H9 (cell line): ENCODE results near the gene RYR3. TPM values are rescaled to one million over a fixed set of nuclear protein-coding genes. Genes with fewer than 3 reads are reported as not detected.

Experiments
- DNase-seq: peaks from one replicate; pipeline ENCODE4 v3.0.0-alpha.2; 2017
- H2AFZ ChIP-seq: one replicate; pipeline ENCODE4 v1.6.1; 2013; ENCODE audit warnings: mild to moderate bottlenecking, low read length, control low read depth, moderate library complexity
- H2AK5ac ChIP-seq: 2 replicates; pipeline ENCODE4 v1.6.1; 2013; ENCODE audit warnings: low read length, control low read depth, mixed read lengths; ENCODE audit not compliant: insufficient read length
- H2BK120ac ChIP-seq: one replicate; pipeline ENCODE4 v1.6.1; 2013; ENCODE audit warnings: low read depth, mild to moderate bottlenecking, low read length, control low read depth, inconsistent platforms; ENCODE audit not compliant: poor library complexity, severe bottlenecking
- H2BK12ac ChIP-seq: 2 replicates; pipeline ENCODE4 v1.6.1; 2013; ENCODE audit warnings: low read length, control low read depth, mixed read lengths, low read depth; ENCODE audit not compliant: insufficient read length
- H2BK15ac ChIP-seq: 2 replicates; pipeline ENCODE4 v1.6.1; 2013; ENCODE audit warnings: low read depth, low read length, control low read depth
- H2BK20ac ChIP-seq: one replicate; pipeline ENCODE4 v1.6.1; 2013; ENCODE audit warnings: low read depth, mild to moderate bottlenecking, low read length, control low read depth, inconsistent platforms; ENCODE audit not compliant: poor library complexity, severe bottlenecking
- H2BK5ac ChIP-seq: 2 replicates; pipeline ENCODE4 v1.6.1; 2013; ENCODE audit warnings: low read length, control low read depth, mixed read lengths; ENCODE audit not compliant: insufficient read length
- H3K14ac ChIP-seq: 2 replicates; pipeline ENCODE4 v1.6.1; 2013; ENCODE audit warnings: low read length, control low read depth; ENCODE audit not compliant: insufficient read depth
- H3K18ac ChIP-seq: 2 replicates; pipeline ENCODE4 v1.6.1; 2013; ENCODE audit warnings: low read depth, mild to moderate bottlenecking, mixed read lengths, low read length, control low read depth; ENCODE audit not compliant: insufficient read length
- H3K23ac ChIP-seq: 2 replicates; pipeline ENCODE4 v1.6.1; 2013; ENCODE audit warnings: low read length, control low read depth, mixed read lengths, low read depth; ENCODE audit not compliant: insufficient read length
- H3K23me2 ChIP-seq: 2 replicates; pipeline ENCODE4 v1.6.1; 2013; ENCODE audit warnings: low read depth, mild to moderate bottlenecking, mixed read lengths, low read length, control low read depth; ENCODE audit not compliant: insufficient read length, poor library complexity, severe bottlenecking
- H3K27ac ChIP-seq: 2 replicates; pipeline ENCODE4 v1.5.1; 2013; ENCODE audit warnings: low read length, control low read depth, mixed read lengths, low read depth; ENCODE audit not compliant: insufficient read length
- H3K27me3 ChIP-seq: 2 replicates; pipeline ENCODE4 v1.6.1; 2013; ENCODE audit warnings: low read length, control low read depth, inconsistent platforms; ENCODE audit not compliant: insufficient read depth
- H3K4ac ChIP-seq: 2 replicates; pipeline ENCODE4 v1.6.1; 2013; ENCODE audit warnings: low read depth, mild to moderate bottlenecking, control low read depth, inconsistent platforms, low read length, moderate library complexity
- H3K4me1 ChIP-seq: 2 replicates; pipeline ENCODE4 v1.6.1; 2013; ENCODE audit warnings: low read length, control low read depth, inconsistent platforms; ENCODE audit not compliant: insufficient read depth
- H3K4me2 ChIP-seq: 2 replicates; pipeline ENCODE4 v1.6.1; 2013; ENCODE audit warnings: low read length, control low read depth, mixed read lengths; ENCODE audit not compliant: insufficient read length, insufficient read depth
- H3K56ac ChIP-seq: 2 replicates; pipeline ENCODE4 v1.6.1; 2013; ENCODE audit warnings: low read depth, mild to moderate bottlenecking, mixed read lengths, low read length, control low read depth; ENCODE audit not compliant: insufficient read length
- H3K79me1 ChIP-seq: 2 replicates; pipeline ENCODE4 v1.6.1; 2013; ENCODE audit warnings: low read depth, mild to moderate bottlenecking, moderate library complexity, low read length, control low read depth, inconsistent platforms; ENCODE audit not compliant: insufficient read depth, poor library complexity, severe bottlenecking
- H3K79me2 ChIP-seq: 2 replicates; pipeline ENCODE4 v1.6.1; 2013; ENCODE audit warnings: low read length, control low read depth, inconsistent platforms; ENCODE audit not compliant: insufficient read depth
- H3K9ac ChIP-seq: 2 replicates; pipeline ENCODE4 v1.6.1; 2013; ENCODE audit warnings: low read length, control low read depth, mixed read lengths; ENCODE audit not compliant: insufficient read length; ENCODE audit errors: extremely low read depth
- H3K9me3 ChIP-seq: one replicate; pipeline ENCODE4 v1.6.1; 2013; ENCODE audit warnings: low read depth, low read length, inconsistent platforms; ENCODE audit not compliant: control insufficient read depth
- H3T11ph ChIP-seq: one replicate; pipeline ENCODE4 v1.6.1; 2013; ENCODE audit warnings: mild to moderate bottlenecking, low read length, control low read depth, inconsistent platforms
- H4K20me1 ChIP-seq: one replicate; pipeline ENCODE4 v1.6.1; 2013; ENCODE audit not compliant: control insufficient read depth, insufficient read length, insufficient read depth
- H4K5ac ChIP-seq: 2 replicates; pipeline ENCODE4 v1.6.1; 2013; ENCODE audit warnings: low read depth, mild to moderate bottlenecking, mixed read lengths, low read length, control low read depth; ENCODE audit not compliant: insufficient read length
- H4K8ac ChIP-seq: replicated peaks from 2 replicates; pipeline ENCODE4 v1.6.1; 2013; ENCODE audit warnings: low read length, control low read depth, mixed read lengths, low read depth; ENCODE audit not compliant: insufficient read length
- H4K91ac ChIP-seq: 2 replicates; pipeline ENCODE4 v1.6.1; 2013; ENCODE audit warnings: low read depth, mild to moderate bottlenecking, moderate library complexity, mixed read lengths, low read length, control low read depth; ENCODE audit not compliant: insufficient read length
- H3K27ac Mint-ChIP-seq, 3 experiments: 2 replicates in 2 of 3; 3 replicates in 1 of 3; pipeline ENCODE4 v1.8.0; 2020 to 2021; ENCODE audit warnings: mixed read lengths in 3 of 3, mild to moderate bottlenecking in 1 of 3, moderate library complexity in 1 of 3
- H3K27me3 Mint-ChIP-seq: 2 replicates; pipeline ENCODE4 v1.8.0; 2021; ENCODE audit warnings: low read depth, mild to moderate bottlenecking, moderate library complexity, mixed read lengths
- H3K36me3 Mint-ChIP-seq, 3 experiments: 2 replicates in 2 of 3; 3 replicates in 1 of 3; pipeline ENCODE4 v1.8.0; 2020 to 2021; ENCODE audit warnings: low read depth in 3 of 3, mixed read lengths in 3 of 3; ENCODE audit not compliant: insufficient read depth in 1 of 3
- H3K4me1 Mint-ChIP-seq, 2 experiments: 2 replicates each; pipeline ENCODE4 v1.8.0; 2020; ENCODE audit warnings: mixed read lengths in 2 of 2
- H3K4me3 Mint-ChIP-seq, 2 experiments: 2 replicates in 1 of 2; 3 replicates in 1 of 2; pipeline ENCODE4 v1.8.0; 2020 to 2021; ENCODE audit warnings: mild to moderate bottlenecking in 2 of 2, mixed read lengths in 2 of 2, moderate library complexity in 1 of 2
- H3K9me3 Mint-ChIP-seq, 2 experiments: 2 replicates in 1 of 2; 3 replicates in 1 of 2; pipeline ENCODE4 v1.8.0; 2020; ENCODE audit warnings: mild to moderate bottlenecking in 2 of 2, mixed read lengths in 2 of 2, moderate library complexity in 1 of 2
- CTCF ChIP-seq: fragments of 200-600 bp; sonication (generic); conservative IDR thresholded peaks from 3 replicates; pipeline ENCODE4 v1.8.0; 2021; ENCODE audit warnings: antibody characterized with exemption, mild to moderate bottlenecking
- WGBS: extraction: QIAGEN DNeasy Blood & Tissue Kit; methylation state at CpG from one replicate; pipeline ENCODE4 v1.1.7; 2013; ENCODE audit warnings: missing lambda C conversion rate, low lambda C conversion rate, mixed read lengths; ENCODE audit not compliant: insufficient read length; ENCODE audit errors: extremely low coverage; 5-methylcytosine and 5-hydroxymethylcytosine counted together
- total RNA-seq: library from RNA; stranded (reverse); gene quantifications from 2 replicates; pipeline ENCODE4 v1.2.1, GENCODE V29; 2021

The RYR3 gene
- total RNA-seq, 1 experiment from 2014 or later = 0.85 TPM

GRCh38 chr15:33262306-33262705, 48.5 kb upstream of the RYR3 start:
- H3K14ac ChIP-seq = no peak overlapping the region
- no peak overlapping the region for H2BK15ac ChIP-seq
- H3K4me1 Mint-ChIP-seq = peaks cover 5% of the 10 kb centered on the region in 2 experiments; a peak in 3 of 4 replicates
- H3K9ac ChIP-seq = no peak overlapping the region
- no peak for TF ChIP-seq CTCF
- H3K36me3 Mint-ChIP-seq = no peaks in the 10 kb centered on the region
- no peak overlapping the region for H2AFZ ChIP-seq
- no peaks in the 10 kb centered on the region for H4K20me1 ChIP-seq
- no peak overlapping the region for H3K56ac ChIP-seq
- H3K27ac ChIP-seq = no peak overlapping the region
- no peak overlapping the region for H3K23ac ChIP-seq
- H2AK5ac ChIP-seq = no peak overlapping the region
- no peak overlapping the region for H3K4ac ChIP-seq
- no peak for DNase-seq
- H2BK120ac ChIP-seq = no peak overlapping the region
- H3K4me2 ChIP-seq = no peak overlapping the region
- no peak overlapping the region for H2BK12ac ChIP-seq
- no peaks in the 10 kb centered on the region for H3K23me2 ChIP-seq
- no peaks in the 10 kb centered on the region for H3K79me1 ChIP-seq
- H3K27ac Mint-ChIP-seq = no peak overlapping the region
- H4K5ac ChIP-seq = no peak overlapping the region
- no peaks in the 10 kb centered on the region for H3K4me1 ChIP-seq
- no peak overlapping the region for H4K8ac ChIP-seq
- no peak overlapping the region for H3K18ac ChIP-seq
- no peaks in the 10 kb centered on the region for H3K79me2 ChIP-seq
- no peak overlapping the region for H3K4me3 Mint-ChIP-seq
- no peaks in the 10 kb centered on the region for H3K27me3 ChIP-seq
- peaks cover 12% of the 10 kb centered on the region for H3K27me3 Mint-ChIP-seq
- H4K91ac ChIP-seq = no peak overlapping the region
- H3K9me3 Mint-ChIP-seq = no peaks in the 10 kb centered on the region
- no peak overlapping the region for H3T11ph ChIP-seq
- no peak overlapping the region for H2BK5ac ChIP-seq
- no CpG with 5 or more reads among the region's 2 CpGs for WGBS
- H3K9me3 ChIP-seq = no peaks in the 10 kb centered on the region
- H2BK20ac ChIP-seq = no peak overlapping the region
